Measurements from ENCODE around the gene PFN3.

The PFN3 gene

DNA sequence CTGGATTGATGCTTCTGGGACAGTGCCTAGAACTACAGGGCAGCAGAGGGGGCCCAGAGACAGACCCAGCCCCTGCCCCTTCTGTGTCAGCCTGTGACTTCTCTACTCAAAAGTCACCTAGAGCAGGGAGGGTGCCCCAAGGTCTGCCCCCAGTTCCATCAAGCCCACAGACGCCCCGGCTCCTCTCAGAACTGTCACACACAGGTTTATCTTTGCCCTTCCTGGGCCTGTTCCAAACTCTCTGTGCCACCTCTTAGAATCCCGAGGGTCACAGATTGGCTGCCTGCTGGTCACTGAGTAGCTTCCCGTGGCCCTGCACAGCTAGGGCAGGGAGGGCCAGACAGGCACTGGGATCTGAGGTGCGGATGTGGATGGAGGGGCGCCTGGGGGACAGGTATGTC is 41.0 kb downstream of the PFN3 start:
- no peak for DNase-seq

DNA sequence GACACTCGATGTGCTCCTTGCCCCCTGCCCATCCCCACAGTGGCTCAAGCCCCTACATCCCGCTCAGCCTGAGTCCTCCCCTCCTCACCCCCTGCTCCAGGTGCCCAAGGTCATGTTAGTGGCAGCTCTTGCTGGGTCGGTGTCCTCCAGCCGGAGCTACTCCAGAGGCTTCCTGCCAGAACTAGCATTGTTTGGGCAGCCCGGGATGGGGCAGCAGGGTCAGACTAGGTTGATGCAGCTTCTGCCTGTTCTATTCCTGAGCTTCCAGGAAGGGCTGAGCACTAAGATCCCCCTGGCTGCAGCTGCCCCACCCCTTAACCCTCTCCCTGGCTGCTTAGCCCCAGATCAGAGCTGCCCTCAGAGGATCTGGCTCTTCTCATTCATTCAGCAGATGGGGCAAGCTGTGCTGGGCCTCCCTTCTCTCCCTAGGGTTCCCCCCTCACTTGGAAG is 42.1 kb downstream of the PFN3 start:
- no peak for DNase-seq

DNA sequence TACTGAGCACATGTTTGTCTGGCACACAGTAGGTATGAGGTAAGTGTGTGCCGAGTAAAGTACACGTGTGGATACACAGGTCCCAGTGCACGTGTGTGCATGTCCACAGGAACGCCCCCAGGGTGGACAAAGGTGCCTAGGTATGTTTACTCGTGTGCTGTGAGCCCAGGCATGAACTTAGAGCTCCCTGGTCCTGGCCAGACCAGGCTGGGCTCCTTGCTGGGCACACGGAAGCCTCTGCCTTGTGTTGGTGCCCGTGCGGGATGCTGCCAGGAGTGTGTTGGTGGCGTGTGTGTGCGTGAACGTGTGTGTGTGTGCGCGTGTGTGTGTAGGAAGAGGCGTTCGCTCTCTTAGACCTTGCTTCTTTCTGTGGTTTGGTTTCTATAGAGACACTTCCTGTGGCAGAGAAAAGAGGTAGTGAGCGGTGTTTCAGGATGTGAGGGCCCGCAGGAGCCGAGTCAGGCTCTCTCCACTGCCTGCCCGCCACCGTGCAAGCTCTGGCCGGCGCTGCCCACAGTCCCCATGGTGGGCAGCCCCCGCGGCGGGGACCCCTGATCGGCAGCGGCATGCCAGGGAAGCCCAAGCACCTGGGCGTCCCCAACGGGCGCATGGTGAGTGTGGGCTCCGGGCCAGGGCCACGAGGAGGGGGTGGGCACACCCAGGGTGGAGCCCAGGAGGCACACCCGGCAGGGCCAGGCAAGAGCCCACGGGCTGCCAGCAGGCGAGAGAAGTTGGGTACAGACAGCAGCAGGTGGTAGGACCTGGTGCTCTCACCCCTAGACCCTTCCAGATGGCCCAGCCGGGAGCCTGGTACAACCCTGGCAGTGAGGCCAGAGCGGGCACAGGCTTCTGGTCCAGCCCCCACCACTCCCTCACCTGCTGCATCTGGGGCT is 42.8 kb downstream of the PFN3 start, which contains the start of gene RGS14:
Gene RGS14 (plus strand): TSS at position 466 of the 893 bp plus-strand sequence. CDS start 101 bp downstream, at position 567.
- peak in 1 of 2 experiments; percentile 39 for DNase-seq

DNA sequence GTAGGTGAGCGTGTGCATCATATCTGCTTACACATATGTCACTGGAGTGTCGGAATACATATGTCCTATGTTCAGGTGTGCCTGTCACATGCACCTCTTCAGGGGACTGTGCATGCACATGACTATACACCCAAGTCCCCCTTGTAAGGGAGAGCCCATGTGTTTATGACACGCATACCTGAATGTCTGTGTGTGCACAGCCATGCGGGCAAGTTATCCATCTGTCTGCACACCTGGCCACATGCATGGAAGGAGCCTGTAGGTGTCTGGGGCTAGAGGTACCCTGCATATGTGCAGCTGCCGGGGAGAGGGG is 43.4 kb downstream of the PFN3 start:
- DNase-seq = no peak

DNA sequence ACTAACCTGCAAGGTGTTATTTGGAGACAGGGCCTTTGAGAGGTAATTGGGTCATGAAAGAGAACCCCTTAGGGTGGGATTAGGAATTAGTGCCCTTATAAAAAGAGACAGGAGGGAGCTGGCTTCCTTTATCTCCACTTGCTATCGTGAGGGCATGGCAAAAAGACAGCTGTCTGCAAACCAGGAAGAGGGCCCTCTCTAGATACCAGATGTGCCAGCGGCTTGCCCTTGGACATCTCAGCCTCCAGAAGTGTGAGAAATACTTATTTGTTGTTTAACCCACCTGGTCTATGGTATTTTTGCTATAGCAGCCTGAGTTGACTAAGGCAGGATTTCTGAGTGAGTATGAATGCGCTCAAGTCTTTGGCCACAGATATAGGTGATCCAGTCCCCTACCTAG is 43.7 kb downstream of the PFN3 start:
- DNase-seq = no peak

DNA sequence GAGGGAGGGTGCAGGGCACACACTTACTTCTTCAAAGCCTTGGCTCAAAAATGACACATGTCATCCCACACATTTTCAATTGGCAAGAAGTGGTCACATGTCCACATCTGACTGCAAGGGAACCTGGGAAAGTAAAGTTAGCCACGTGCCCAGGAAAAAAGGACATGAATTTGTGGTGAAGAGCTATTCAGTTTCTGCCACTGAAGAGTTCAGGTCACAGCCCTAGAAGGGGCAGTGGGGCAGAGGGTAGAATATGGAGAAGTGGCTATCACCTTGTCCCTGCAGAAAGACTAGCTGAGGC is 44.6 kb downstream of the PFN3 start:
- no peak for DNase-seq

DNA sequence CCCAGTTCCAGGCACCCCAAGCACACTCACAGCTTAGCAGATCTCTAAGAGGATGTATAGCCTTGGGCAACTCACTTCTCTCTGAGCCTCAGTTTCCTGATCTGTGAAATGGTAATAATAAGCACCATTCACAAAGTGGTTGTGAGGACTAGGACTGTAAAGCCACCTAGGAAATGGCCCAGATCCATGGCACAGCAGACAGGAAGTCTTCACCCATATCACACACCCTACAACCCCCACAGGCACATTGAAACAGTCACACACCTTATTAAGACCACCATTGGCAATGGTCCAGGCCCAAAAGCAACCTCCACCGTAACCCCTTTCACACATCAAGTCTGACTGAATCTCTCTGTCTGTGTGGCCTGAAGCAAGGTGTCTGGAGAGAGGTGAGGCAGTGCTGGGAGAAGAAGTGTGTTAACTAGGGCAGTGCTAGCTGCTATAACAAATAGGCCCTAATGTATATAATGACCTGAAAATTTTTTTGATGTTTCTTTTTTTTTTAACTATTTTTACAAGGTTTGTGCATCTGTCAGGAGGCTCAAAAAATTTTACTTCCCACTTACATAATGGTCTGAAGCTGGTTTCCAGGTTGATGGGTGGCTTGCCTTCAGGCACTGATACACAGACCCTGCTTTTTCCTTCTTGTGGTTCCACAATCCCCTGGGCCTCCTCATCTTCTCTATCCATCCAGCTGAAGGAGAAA is 45.1 kb downstream of the PFN3 start:
- DNase-seq = no peak

DNA sequence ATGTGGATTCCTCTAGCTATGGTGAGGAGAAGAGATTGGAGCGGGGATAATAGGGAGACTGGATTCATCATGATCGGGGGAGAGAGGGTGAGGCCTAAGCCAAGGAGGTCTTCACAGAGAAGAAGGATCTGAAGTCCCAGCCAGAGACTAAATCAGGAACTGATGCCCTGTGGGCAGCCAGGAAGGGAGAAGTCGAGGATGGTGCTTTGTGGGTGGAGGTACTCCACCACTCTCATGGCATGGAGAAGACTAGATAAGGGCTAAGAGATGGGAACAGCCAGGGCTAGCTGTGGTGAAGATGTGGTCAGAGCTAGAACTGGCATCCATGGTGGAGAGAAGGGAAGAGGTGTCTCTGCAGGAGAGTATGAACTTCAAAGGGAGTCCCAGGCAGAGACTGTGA is 45.8 kb downstream of the PFN3 start:
- no peak for DNase-seq

DNA sequence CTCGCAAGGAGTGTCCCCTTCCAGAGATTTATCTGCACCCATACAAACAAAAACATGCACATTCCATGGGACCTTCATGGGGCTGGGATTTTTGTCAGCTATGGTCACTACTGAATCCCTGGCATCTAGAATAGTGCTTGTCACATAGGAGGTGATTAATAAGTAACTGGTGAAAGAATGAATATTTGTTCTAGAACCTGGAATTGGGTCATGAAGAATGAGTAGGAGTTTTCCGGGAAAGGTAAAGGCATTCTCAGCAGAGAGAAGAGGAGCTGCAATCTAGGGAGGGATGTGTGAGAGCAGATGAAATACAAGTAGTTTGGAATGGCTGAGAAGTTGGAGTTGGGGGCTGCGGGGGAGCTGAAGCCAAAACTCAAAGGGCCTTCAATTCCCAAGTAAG is 46.2 kb downstream of the PFN3 start:
- DNase-seq = no peak

DNA sequence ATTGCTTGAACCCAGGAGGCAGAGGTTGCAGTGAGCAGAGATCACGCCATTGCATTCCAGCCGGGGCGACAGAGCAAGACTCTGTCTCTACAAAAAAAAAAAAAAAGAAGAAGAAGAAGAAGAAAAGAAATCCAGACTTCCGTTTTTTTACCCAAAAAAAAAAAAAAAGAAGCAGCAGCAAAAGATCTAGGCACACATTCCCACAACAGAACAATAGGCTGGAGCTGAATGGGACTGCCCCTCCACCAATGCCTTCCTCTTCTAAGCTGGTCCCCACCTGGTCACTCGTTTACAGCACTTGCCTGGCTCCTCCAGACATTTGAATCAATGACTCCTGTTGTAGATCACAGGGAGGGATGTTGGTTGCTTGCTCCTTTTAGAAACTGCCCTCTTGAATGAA is 47.4 kb downstream of the PFN3 start:
- DNase-seq = no peak

DNA sequence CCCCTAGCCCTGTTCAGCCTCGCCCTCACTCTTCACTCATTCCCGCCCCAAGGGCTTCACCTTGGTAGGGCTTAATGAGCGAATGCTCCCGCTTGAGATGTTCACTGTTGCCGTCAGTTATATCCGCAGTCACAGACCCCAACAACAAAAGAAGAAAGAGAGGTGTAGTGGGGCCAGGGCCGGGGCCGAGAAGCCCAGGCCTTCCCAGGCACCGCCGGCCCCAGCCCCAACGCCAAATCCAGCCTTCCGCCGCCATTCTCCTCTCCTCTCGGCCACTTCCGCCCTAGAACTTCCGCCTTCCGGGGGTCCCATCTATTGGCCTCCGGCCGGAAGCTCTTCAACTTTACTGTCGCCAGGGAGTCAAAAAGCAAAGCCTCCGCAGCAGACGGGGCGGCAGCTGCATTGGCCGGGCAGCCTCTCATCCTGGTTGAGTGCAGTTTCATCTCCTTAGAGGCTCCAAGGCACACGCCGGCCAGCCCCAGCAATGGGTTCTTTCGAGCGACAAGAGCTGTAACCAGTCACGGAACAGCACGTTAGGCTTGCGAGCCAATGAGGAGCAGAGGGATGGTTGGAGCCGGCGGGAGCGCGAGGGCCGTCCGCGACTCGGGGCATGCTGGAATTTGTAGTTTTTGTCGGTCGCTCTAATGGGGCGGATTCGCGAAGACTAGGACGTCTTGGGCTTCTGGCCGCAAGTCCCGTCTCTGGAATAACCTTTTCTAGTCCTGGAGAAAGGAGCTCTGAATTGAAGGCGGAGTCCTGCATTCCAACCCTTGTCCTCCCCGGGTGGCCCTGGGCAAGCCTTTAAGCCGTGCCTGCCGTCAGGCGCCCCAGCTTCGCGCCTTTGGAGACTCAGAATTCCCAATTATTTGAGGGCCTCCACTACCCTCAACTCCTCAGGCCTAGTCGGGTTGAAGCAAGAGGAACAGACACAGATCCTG is 48.8 kb downstream of the PFN3 start, which contains the start of gene LMAN2:
Gene LMAN2 (minus strand): TSS at position 277 of the 938 bp plus-strand sequence. CDS start 21 bp downstream, at position 256.
- peak; percentile 90 to 93 for DNase-seq

DNA sequence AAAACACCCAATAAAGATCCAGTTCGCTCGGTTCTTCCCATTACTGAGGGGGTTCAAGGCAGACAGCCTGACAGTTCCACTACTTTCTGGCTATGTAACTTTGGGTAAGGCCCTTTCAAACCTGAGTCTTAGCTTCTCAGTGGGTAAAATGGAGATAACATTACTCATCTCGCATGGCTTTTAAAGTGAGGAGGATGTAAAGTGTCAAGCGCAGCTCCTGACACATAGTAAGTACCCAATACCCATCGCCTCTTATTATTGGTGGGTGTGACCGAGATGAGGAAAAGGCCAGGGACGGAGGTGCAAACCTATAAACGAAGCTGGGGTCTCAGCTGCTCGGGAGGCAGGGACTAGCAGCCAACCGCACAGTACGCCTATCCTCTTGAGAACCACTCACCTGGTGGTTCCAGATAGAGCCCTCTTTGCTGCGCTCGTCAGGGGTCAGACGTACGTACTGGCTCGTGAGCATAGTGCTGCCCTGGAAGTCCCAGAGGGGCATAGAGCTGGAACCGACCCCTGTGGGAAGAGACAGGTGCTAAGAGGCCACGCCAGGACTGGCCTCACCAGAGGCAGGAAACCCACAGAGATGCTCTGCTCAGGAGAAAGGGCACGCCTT is 49.6 kb downstream of the PFN3 start:
- DNase-seq = no peak

Data from NCI-H526 (cell line).